ENCODE results near the gene MYBBP1A. TPM values are rescaled to one million over a fixed set of nuclear protein-coding genes. Genes with fewer than 3 reads are reported as not detected.

Gene MYBBP1A
- total and polyA plus RNA-seq, 2 of the 8 experiments (the other 6 are each of a cell fraction or from before 2014, with no cell fraction given) = 46.8 to 151 TPM

DNA sequence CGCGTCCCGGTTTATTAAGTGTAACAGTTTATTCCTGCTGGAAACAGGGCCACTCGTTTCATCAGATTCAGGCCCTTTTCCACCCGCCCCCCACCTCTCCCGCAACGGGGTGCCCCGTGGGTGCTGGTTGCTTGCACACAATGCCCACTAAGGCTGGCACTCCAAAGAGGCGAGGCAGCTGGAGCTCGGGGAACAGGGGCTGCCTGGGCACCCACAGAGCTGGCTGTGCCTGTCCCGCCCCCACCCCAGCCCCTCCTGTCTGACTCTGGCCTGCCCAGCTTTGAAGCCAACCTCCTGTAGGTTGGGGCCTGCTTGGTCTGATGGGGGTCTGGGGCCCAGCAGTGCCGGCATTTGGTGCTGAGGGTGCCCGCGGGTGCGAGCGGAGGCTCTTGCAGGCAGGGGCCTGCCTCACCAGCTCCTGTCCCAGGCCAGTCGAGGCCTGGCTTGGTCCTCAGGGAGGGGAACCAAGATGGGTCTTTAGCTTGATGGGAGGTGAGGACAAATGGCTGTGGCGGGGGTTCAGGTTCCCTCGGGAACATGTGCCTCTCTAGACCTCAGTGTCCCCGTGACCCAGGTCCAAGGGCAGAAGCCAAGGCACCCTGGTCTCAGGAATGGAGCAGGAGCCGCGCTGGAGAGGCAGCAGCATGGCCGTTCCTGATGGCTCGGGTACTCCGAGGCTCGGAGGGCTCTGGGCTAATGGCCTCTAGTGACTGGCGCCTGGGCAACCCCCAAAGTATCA, 20.1 kb downstream of the MYBBP1A start (continued):
- TF ChIP-seq NANOG (IDR thresholded peaks at IDR 0.05; ENCODE audit: insufficient read depth, low read depth, low read length, poor library complexity, severe bottlenecking) (no peak), KDM5A (IDR thresholded peaks at IDR 0.05; ENCODE audit: low read length) (no peak), POLR2A (IDR thresholded peaks at IDR 0.05; ENCODE audit: control extremely low read depth in 1 of 2, low read depth in 2 of 2, low read length in 2 of 2) (0 out of 3 replicates have a peak, but pooled peaks of 1 of the 2 experiments have one; percentile 1), CEBPB (IDR thresholded peaks at IDR 0.05; ENCODE audit: low read depth, low read length) (no peak), RNF2 (IDR thresholded peaks at IDR 0.05; ENCODE audit: borderline replicate concordance, low read depth, low read length, missing control alignments, poor library complexity, severe bottlenecking) (no peak)
- TF ChIP-seq, protein P1, sequence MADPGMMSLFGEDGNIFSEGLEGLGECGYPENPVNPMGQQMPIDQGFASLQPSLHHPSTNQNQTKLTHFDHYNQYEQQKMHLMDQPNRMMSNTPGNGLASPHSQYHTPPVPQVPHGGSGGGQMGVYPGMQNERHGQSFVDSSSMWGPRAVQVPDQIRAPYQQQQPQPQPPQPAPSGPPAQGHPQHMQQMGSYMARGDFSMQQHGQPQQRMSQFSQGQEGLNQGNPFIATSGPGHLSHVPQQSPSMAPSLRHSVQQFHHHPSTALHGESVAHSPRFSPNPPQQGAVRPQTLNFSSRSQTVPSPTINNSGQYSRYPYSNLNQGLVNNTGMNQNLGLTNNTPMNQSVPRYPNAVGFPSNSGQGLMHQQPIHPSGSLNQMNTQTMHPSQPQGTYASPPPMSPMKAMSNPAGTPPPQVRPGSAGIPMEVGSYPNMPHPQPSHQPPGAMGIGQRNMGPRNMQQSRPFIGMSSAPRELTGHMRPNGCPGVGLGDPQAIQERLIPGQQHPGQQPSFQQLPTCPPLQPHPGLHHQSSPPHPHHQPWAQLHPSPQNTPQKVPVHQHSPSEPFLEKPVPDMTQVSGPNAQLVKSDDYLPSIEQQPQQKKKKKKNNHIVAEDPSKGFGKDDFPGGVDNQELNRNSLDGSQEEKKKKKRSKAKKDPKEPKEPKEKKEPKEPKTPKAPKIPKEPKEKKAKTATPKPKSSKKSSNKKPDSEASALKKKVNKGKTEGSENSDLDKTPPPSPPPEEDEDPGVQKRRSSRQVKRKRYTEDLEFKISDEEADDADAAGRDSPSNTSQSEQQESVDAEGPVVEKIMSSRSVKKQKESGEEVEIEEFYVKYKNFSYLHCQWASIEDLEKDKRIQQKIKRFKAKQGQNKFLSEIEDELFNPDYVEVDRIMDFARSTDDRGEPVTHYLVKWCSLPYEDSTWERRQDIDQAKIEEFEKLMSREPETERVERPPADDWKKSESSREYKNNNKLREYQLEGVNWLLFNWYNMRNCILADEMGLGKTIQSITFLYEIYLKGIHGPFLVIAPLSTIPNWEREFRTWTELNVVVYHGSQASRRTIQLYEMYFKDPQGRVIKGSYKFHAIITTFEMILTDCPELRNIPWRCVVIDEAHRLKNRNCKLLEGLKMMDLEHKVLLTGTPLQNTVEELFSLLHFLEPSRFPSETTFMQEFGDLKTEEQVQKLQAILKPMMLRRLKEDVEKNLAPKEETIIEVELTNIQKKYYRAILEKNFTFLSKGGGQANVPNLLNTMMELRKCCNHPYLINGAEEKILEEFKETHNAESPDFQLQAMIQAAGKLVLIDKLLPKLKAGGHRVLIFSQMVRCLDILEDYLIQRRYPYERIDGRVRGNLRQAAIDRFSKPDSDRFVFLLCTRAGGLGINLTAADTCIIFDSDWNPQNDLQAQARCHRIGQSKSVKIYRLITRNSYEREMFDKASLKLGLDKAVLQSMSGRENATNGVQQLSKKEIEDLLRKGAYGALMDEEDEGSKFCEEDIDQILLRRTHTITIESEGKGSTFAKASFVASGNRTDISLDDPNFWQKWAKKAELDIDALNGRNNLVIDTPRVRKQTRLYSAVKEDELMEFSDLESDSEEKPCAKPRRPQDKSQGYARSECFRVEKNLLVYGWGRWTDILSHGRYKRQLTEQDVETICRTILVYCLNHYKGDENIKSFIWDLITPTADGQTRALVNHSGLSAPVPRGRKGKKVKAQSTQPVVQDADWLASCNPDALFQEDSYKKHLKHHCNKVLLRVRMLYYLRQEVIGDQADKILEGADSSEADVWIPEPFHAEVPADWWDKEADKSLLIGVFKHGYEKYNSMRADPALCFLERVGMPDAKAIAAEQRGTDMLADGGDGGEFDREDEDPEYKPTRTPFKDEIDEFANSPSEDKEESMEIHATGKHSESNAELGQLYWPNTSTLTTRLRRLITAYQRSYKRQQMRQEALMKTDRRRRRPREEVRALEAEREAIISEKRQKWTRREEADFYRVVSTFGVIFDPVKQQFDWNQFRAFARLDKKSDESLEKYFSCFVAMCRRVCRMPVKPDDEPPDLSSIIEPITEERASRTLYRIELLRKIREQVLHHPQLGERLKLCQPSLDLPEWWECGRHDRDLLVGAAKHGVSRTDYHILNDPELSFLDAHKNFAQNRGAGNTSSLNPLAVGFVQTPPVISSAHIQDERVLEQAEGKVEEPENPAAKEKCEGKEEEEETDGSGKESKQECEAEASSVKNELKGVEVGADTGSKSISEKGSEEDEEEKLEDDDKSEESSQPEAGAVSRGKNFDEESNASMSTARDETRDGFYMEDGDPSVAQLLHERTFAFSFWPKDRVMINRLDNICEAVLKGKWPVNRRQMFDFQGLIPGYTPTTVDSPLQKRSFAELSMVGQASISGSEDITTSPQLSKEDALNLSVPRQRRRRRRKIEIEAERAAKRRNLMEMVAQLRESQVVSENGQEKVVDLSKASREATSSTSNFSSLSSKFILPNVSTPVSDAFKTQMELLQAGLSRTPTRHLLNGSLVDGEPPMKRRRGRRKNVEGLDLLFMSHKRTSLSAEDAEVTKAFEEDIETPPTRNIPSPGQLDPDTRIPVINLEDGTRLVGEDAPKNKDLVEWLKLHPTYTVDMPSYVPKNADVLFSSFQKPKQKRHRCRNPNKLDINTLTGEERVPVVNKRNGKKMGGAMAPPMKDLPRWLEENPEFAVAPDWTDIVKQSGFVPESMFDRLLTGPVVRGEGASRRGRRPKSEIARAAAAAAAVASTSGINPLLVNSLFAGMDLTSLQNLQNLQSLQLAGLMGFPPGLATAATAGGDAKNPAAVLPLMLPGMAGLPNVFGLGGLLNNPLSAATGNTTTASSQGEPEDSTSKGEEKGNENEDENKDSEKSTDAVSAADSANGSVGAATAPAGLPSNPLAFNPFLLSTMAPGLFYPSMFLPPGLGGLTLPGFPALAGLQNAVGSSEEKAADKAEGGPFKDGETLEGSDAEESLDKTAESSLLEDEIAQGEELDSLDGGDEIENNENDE (IDR thresholded peaks at IDR 0.05; ENCODE audit: insufficient replicate concordance, low read length) = no peak
